ENCODE data around the gene IGF2.

IGF2 gene

GRCh38 chr11:2102132-2102882 is 36.9 kb downstream of the IGF2 start:
- DNase-seq (ENCODE audit: extremely low read depth, low read depth), result no peak
- no peak for TF ChIP-seq CTCF (IDR thresholded peaks at IDR 0.05; ENCODE audit: low read depth, low read length, missing control alignments)
- H3K4me3 ChIP-seq (replicated peaks; ENCODE audit: low read depth, low read length), result no peak overlapping the region

DNA sequence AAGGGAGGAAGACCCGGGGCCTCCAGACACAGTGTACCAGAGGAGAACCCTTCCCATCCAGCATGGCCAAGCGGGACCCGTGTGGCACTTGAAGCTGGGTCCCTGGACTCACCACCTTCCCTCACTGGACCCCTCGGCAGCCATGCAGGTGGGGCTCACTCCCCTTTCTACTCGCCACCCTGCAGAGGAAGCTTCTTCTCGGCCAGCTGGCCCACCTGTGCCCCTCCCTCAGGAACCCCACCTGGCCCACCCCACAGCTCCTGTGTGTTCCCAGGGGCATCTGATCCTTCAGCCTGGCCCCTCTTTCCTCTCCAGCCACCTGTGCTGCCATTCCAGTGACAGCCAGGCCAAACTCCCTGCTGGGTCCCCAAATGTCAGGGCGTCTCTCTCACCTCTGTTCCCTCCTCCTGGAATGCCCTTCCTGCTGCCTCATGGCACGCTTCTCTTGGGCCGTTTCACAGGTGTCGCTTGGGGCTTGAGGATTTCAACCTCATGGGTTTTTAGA is 38.0 kb downstream of the IGF2 start:
- no peak for DNase-seq (ENCODE audit: extremely low read depth, low read depth)
- no peak for TF ChIP-seq CTCF (IDR thresholded peaks at IDR 0.05; ENCODE audit: low read depth, low read length, missing control alignments)
- H3K4me3 ChIP-seq (replicated peaks; ENCODE audit: low read depth, low read length), result no peak overlapping the region

GRCh38 chr11:2100361-2101170 is 38.6 kb downstream of the IGF2 start:
- DNase-seq (ENCODE audit: extremely low read depth, low read depth), result no peak
- TF ChIP-seq CTCF (IDR thresholded peaks at IDR 0.05; ENCODE audit: low read depth, low read length, missing control alignments), result no peak

DNA sequence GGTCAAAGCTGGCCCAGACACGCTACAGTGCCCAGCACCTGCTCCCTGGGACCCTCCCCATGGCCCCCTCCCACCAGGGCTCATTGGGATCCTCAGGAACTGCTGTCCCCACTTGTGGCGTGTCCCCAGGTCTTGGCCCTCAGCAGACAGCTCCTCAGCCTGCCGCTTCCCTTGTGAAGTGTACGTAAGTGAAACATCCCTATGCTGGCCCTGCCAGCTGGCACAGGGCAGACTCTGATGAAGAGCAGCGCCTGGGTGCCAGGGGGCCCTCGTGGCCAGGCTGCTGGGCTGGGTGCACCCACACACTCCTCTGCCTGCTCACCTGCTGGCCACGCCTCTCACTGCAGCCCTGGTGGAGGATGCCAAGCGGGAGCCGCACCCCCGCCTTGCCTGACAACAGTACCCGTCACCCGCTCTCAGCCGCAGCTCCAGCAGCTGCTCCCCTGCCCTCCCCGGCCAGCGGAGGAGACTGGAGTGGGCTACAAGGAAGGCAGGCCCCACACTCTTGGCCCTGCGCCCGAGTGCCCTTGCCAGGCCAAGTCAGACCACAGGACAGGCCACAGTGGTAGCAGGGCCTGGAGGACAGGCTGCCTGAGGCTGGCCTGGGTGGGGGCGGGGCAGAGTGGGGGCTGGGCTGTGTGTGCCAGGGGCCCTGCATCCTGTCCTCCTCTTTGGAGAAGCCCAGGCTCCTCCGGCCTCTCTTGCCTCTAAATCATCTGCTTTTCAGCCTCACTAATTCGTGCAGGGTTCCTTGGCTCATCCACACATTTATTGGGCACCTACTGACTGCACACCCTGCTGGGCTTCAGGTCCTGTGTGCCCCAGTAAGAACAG is 39.5 kb downstream of the IGF2 start:
- no peak for TF ChIP-seq CTCF (IDR thresholded peaks at IDR 0.05; ENCODE audit: low read depth, low read length, missing control alignments)
- no peak for DNase-seq (ENCODE audit: extremely low read depth, low read depth)
- no peak overlapping the region for H3K4me3 ChIP-seq (replicated peaks; ENCODE audit: low read depth, low read length)

More at GRCh38 chr11:2100361-2101170, 38.6 kb downstream of the IGF2 start:
- no peak overlapping the region for H3K4me3 ChIP-seq (replicated peaks; ENCODE audit: low read depth, low read length)

GRCh38 chr11:2098691-2099515 is 40.3 kb downstream of the IGF2 start:
- H3K4me3 ChIP-seq (replicated peaks; ENCODE audit: low read depth, low read length), result no peak overlapping the region
- no peak for DNase-seq (ENCODE audit: extremely low read depth, low read depth)
- TF ChIP-seq CTCF (IDR thresholded peaks at IDR 0.05; ENCODE audit: low read depth, low read length, missing control alignments), result no peak
